Measurements from ENCODE around the gene CYP4F8.

CYP4F8 gene

DNA sequence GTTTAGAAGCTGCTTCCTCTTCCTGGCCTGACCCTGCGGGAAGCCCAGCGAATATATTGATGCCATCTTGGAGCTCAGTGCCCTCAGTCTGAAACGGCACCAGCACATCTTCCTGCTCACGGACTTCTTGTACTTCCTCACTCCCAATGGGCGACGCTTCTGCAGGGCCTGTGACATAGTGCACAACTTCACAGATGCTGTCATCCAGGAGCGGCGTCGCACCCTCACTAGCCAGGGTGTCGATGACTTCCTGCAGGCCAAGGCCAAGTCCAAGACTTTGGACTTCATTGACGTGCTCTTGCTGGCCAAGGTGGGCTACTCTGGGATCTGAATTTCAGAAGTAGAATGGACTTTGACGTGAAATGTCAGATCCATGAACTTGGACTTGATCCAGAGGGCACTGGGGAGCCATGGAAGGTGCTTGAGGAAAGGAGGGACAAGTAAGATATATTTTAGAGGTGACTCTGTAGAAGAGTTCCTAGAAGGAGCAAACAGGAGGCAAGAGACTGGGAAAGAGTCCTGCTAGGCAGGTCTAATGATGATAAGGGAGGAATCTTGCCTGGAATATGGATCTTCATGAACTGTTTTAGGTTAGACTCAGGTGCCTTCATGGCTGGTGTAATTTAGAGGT is 38.4 kb upstream of the CYP4F8 start:
- H3K27me3 ChIP-seq (ENCODE audit: insufficient read depth, poor library complexity, severe bottlenecking): peaks cover 3% of the 10 kb centered on the region
- DNase-seq (ENCODE audit: low read depth in 1 of 2, low spot score in 1 of 2): no peak
- no peak overlapping the region for H3K27ac ChIP-seq (replicated peaks)
- H3K4me3 ChIP-seq (replicated peaks; ENCODE audit: insufficient read depth, low read length): no peak overlapping the region
- no peak for TF ChIP-seq SPI1 (IDR thresholded peaks at IDR 0.05; ENCODE audit: borderline replicate concordance, low read depth)
- TF ChIP-seq POLR2AphosphoS5 (IDR thresholded peaks at IDR 0.05; ENCODE audit: low read depth): no peak
- TF ChIP-seq CTCF (IDR thresholded peaks at IDR 0.05; ENCODE audit: insufficient read depth, low read length): no peak
- TF ChIP-seq GABPA (IDR thresholded peaks at IDR 0.05; ENCODE audit: low read depth): no peak
- TF ChIP-seq, protein P1, sequence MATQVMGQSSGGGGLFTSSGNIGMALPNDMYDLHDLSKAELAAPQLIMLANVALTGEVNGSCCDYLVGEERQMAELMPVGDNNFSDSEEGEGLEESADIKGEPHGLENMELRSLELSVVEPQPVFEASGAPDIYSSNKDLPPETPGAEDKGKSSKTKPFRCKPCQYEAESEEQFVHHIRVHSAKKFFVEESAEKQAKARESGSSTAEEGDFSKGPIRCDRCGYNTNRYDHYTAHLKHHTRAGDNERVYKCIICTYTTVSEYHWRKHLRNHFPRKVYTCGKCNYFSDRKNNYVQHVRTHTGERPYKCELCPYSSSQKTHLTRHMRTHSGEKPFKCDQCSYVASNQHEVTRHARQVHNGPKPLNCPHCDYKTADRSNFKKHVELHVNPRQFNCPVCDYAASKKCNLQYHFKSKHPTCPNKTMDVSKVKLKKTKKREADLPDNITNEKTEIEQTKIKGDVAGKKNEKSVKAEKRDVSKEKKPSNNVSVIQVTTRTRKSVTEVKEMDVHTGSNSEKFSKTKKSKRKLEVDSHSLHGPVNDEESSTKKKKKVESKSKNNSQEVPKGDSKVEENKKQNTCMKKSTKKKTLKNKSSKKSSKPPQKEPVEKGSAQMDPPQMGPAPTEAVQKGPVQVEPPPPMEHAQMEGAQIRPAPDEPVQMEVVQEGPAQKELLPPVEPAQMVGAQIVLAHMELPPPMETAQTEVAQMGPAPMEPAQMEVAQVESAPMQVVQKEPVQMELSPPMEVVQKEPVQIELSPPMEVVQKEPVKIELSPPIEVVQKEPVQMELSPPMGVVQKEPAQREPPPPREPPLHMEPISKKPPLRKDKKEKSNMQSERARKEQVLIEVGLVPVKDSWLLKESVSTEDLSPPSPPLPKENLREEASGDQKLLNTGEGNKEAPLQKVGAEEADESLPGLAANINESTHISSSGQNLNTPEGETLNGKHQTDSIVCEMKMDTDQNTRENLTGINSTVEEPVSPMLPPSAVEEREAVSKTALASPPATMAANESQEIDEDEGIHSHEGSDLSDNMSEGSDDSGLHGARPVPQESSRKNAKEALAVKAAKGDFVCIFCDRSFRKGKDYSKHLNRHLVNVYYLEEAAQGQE (IDR thresholded peaks at IDR 0.05; ENCODE audit: insufficient replicate concordance, low read depth): no peak

DNA sequence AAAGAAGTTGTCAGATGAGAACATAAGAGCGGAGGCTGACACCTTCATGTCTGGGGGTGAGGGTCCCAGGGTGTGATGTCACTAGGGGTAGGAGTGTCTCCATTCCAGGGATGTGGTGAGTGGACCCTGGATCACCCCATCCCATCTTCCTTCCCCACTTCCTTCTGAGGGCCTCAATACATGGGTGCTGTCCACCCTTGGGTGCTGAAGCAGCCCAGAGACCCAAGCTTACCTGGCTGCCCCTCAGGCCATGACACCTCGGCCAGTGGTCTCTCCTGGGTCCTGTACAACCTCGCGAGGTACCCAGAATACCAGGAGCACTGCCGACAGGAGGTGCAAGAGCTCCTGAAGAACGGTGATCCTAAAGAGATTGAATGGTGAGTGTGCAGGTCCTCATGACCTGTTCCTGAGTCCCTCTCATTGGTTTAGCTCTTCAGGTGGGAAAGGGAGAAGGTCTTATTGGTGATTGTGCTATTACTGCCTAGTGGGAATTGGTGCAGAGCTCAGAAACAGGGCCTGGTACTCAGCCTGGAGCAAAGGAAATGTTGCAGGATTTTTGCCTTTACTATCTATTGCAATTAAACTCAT is 37.7 kb upstream of the CYP4F8 start:
- DNase-seq (ENCODE audit: low read depth in 1 of 2, low spot score in 1 of 2): no peak
- no peak overlapping the region for H3K27ac ChIP-seq (replicated peaks)
- H3K27me3 ChIP-seq (ENCODE audit: insufficient read depth, poor library complexity, severe bottlenecking): peaks cover 3% of the 10 kb centered on the region
- no peak for TF ChIP-seq SPI1 (IDR thresholded peaks at IDR 0.05; ENCODE audit: borderline replicate concordance, low read depth)
- TF ChIP-seq POLR2AphosphoS5 (IDR thresholded peaks at IDR 0.05; ENCODE audit: low read depth): no peak
- no peak for TF ChIP-seq CTCF (IDR thresholded peaks at IDR 0.05; ENCODE audit: insufficient read depth, low read length)
- no peak for TF ChIP-seq GABPA (IDR thresholded peaks at IDR 0.05; ENCODE audit: low read depth)
- TF ChIP-seq, protein P1 (IDR thresholded peaks at IDR 0.05; ENCODE audit: insufficient replicate concordance, low read depth): peak; percentile 95
- H3K4me3 ChIP-seq (replicated peaks; ENCODE audit: insufficient read depth, low read length): no peak overlapping the region

DNA sequence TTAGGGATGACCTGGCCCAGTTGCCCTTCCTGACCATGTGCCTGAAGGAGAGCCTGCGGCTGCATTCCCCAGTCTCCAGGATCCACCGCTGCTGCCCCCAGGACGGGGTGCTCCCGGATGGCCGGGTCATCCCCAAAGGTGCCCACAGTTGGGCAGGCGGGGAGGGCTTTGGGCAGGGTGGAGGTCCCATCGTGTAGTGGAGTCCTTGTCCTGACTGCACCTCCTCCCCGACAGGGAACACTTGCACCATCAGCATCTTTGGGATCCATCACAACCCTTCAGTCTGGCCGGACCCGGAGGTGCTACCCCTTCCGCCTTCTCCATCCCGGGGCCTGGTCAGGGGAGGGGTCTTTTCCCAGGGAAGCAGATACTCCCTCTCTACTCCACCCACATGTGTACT is 31.7 kb upstream of the CYP4F8 start:
- DNase-seq (ENCODE audit: low read depth in 1 of 2, low spot score in 1 of 2): no peak
- H3K4me3 ChIP-seq (replicated peaks; ENCODE audit: insufficient read depth, low read length): no peak overlapping the region
- TF ChIP-seq GABPA (IDR thresholded peaks at IDR 0.05; ENCODE audit: low read depth): no peak
- TF ChIP-seq POLR2AphosphoS5 (IDR thresholded peaks at IDR 0.05; ENCODE audit: low read depth): no peak
- TF ChIP-seq, protein P1 (IDR thresholded peaks at IDR 0.05; ENCODE audit: insufficient replicate concordance, low read depth): no peak
- TF ChIP-seq SPI1 (IDR thresholded peaks at IDR 0.05; ENCODE audit: borderline replicate concordance, low read depth): no peak
- no peak for TF ChIP-seq CTCF (IDR thresholded peaks at IDR 0.05; ENCODE audit: insufficient read depth, low read length)
- peaks cover 3% of the 10 kb centered on the region for H3K27me3 ChIP-seq (ENCODE audit: insufficient read depth, poor library complexity, severe bottlenecking)
- no peak overlapping the region for H3K27ac ChIP-seq (replicated peaks)

Measured in HL-60 (cell line).